A549 (cell line): Measurements from ENCODE around the gene ZNF607. TPM values are rescaled to one million over a fixed set of nuclear protein-coding genes. Genes with fewer than 3 reads are reported as not detected.
"Not testable (repeated sequence)": the region's sequence is repeated elsewhere in the genome, so short reads cannot be mapped to it uniquely, and the experiment has no call there.

Experiments
- ATAC-seq, 2 experiments: fragments of 200-7000 bp in 1 of 2; fragments of >200 bp in 1 of 2; cut with Nextera tagmentation in 1 of 2; cut with Tn5 transposase in 1 of 2; 3 replicates each; pipeline versions ENCODE4 v1.8.0 to v1.9.1; 2018 to 2020; ENCODE audit warnings: mild to moderate bottlenecking in 1 of 2, moderate library complexity in 1 of 2
- CTCF ChIA-PET: fragments of 300-600 bp; sonication (Branson Sonifier 250); formaldehyde crosslinking; extraction: SDS; loops from one replicate; lab custom pipeline; 2021; ENCODE audit warnings: antibody characterized with exemption, inconsistent platforms; lab: Yijun Ruan, JAX
- POLR2A ChIA-PET: fragments of 350-600 bp; formaldehyde crosslinking; extraction: SDS; loops from one replicate; lab custom pipeline; 2021; ENCODE audit warnings: antibody characterized with exemption, inconsistent platforms; lab: Yijun Ruan, JAX
- DNase-seq, 2 experiments: peaks; one replicate each; pipeline versions ENCODE4 v3.0.0 to v3.0.0-alpha.2; 2011 to 2016; ENCODE audit warnings: low read depth in 1 of 2, low spot score in 1 of 2
- FAIRE-seq: peaks from 2 replicates; lab custom pipeline; 2011; peaks lifted over from hg19 to GRCh38; lab: Jason Lieb, UNC
- H3K27ac ChIP-seq, 2 experiments: fragments of >200 bp; sonication (Bioruptor Twin); formaldehyde crosslinking; 3 replicates each; pipeline ENCODE4 v1.5.1; 2016 to 2017
- H3K4me1 ChIP-seq: fragments of >200 bp; sonication (Bioruptor Twin); formaldehyde crosslinking; 3 replicates; pipeline ENCODE4 v1.6.1; 2016
- H3K4me2 ChIP-seq: fragments of >200 bp; sonication (Bioruptor Twin); formaldehyde crosslinking; 3 replicates; pipeline ENCODE4 v1.6.1; 2016
- H3K4me3 ChIP-seq: fragments of >200 bp; sonication (Bioruptor Twin); formaldehyde crosslinking; 3 replicates; pipeline ENCODE4 v1.5.1; 2016
- H3K9me3 ChIP-seq: fragments of >200 bp; sonication (Bioruptor Twin); formaldehyde crosslinking; 3 replicates; pipeline ENCODE4 v1.6.1; 2016
- BHLHE40 ChIP-seq: IDR thresholded peaks from 2 replicates; pipeline ENCODE4 v1.6.1; 2012; ENCODE audit warnings: low read depth, low read length, inconsistent platforms
- CBX2 ChIP-seq: fragments of 200-600 bp; sonication (generic); IDR thresholded peaks from 2 replicates; pipeline ENCODE4 v1.6.1; 2016; ENCODE audit warnings: low read depth, mild to moderate bottlenecking, borderline replicate concordance
- CEBPB ChIP-seq, 2 experiments: fragments of >200 bp in 1 of 2; sonication (Bioruptor Twin) in 1 of 2; formaldehyde crosslinking in 1 of 2; IDR thresholded peaks; 2 replicates each; pipeline ENCODE4 v1.6.1; 2012 to 2016
- CHD2 ChIP-seq: fragments of 150-350 bp; IDR thresholded peaks from 2 replicates; pipeline ENCODE4 v1.6.1; 2014; ENCODE audit warnings: low read length; ENCODE audit not compliant: partially characterized antibody
- E2F6 ChIP-seq: IDR thresholded peaks from 2 replicates; pipeline ENCODE4 v1.6.1; 2012; ENCODE audit warnings: low read depth, borderline replicate concordance
- EHF ChIP-seq: fragments of 250-450 bp; sonication (Bioruptor Pico); IDR thresholded peaks from 2 replicates; pipeline ENCODE4 v1.5.0; 2020; ENCODE audit warnings: mild to moderate bottlenecking
- GATA3 ChIP-seq: IDR thresholded peaks from 2 replicates; pipeline ENCODE4 v1.6.1; 2012; ENCODE audit warnings: borderline replicate concordance
- HES2 ChIP-seq: fragments of >200 bp; sonication (Bioruptor Twin); formaldehyde crosslinking; IDR thresholded peaks from 2 replicates; pipeline ENCODE4 v1.6.1; 2016
- HEYL ChIP-seq: fragments of 250-450 bp; sonication (Bioruptor Pico); IDR thresholded peaks from 2 replicates; pipeline ENCODE4 v1.8.0; 2021; ENCODE audit warnings: mild to moderate bottlenecking, moderate library complexity
- HMGXB4 ChIP-seq: fragments of 250-450 bp; sonication (Bioruptor Pico); IDR thresholded peaks from 2 replicates; pipeline ENCODE4 v1.5.0; 2021; ENCODE audit warnings: mild to moderate bottlenecking, moderate library complexity, borderline replicate concordance
- JUN ChIP-seq, 2 experiments: fragments of >200 bp; sonication (Bioruptor Twin); formaldehyde crosslinking; IDR thresholded peaks; 2 replicates in 1 of 2; 3 replicates in 1 of 2; pipeline ENCODE4 v1.6.1; 2016 to 2017
- MAFK ChIP-seq: fragments of 450-650 bp; IDR thresholded peaks from 2 replicates; pipeline ENCODE4 v1.6.1; 2014; ENCODE audit not compliant: partially characterized antibody
- MAX ChIP-seq: IDR thresholded peaks from 2 replicates; pipeline ENCODE4 v1.6.1; 2012
- MYC ChIP-seq: IDR thresholded peaks from 2 replicates; pipeline ENCODE4 v1.6.1; 2012; ENCODE audit warnings: mild to moderate bottlenecking, inconsistent platforms, low read length, improper control_type of control experiment, borderline replicate concordance
- NPAS2 ChIP-seq: fragments of 250-450 bp; sonication (Bioruptor Pico); IDR thresholded peaks from 2 replicates; pipeline ENCODE4 v1.8.0; 2022; ENCODE audit warnings: mild to moderate bottlenecking, moderate library complexity, borderline replicate concordance
- RARB ChIP-seq: fragments of 250-450 bp; sonication (Bioruptor Pico); IDR thresholded peaks from 2 replicates; pipeline ENCODE4 v1.8.0; 2021; ENCODE audit warnings: mild to moderate bottlenecking, moderate library complexity
- SREBF2 ChIP-seq: fragments of 450-650 bp; IDR thresholded peaks from 2 replicates; pipeline ENCODE4 v1.6.1; 2014; ENCODE audit warnings: mild to moderate bottlenecking, moderate library complexity
- TFCP2L1 ChIP-seq: fragments of 250-450 bp; sonication (Bioruptor Pico); IDR thresholded peaks from 2 replicates; pipeline ENCODE4 v1.5.0; 2021; ENCODE audit warnings: mild to moderate bottlenecking
- ZC3H11A ChIP-seq: fragments of 450-650 bp; IDR thresholded peaks from 2 replicates; pipeline ENCODE4 v1.6.1; 2014; ENCODE audit warnings: antibody characterized with exemption, mild to moderate bottlenecking
- ZFP36 ChIP-seq: fragments of 450-650 bp; IDR thresholded peaks from 2 replicates; pipeline ENCODE4 v1.6.1; 2014; ENCODE audit warnings: borderline replicate concordance; ENCODE audit not compliant: partially characterized antibody
- ZNF302 ChIP-seq: fragments of 250-450 bp; sonication (Bioruptor Pico); IDR thresholded peaks from 2 replicates; pipeline ENCODE4 v1.9.0; 2021; ENCODE audit warnings: inconsistent platforms, mild to moderate bottlenecking, moderate library complexity
- WGBS: methylation state at CpG from one replicate; pipeline ENCODE4 v1.1.6; 2017; ENCODE audit errors: missing lambda C conversion rate; 5-methylcytosine and 5-hydroxymethylcytosine counted together
- polyA plus RNA-seq, 4 experiments: library from polyadenylated mRNA; depleted of rRNA in 3 of 4; stranded (reverse); fragments of >200 nt; fragmentation: RNase III in 1 of 4; extraction: RNeasy Plus Mini Kit Qiagen cat#74134 plus additional on column Dnase treatment in 1 of 4; gene quantifications; 2 replicates in 3 of 4; 3 replicates in 1 of 4; pipeline ENCODE4 v1.2.3, GENCODE V29; 2011 to 2017
- TF ChIP-seq, protein P1 (sequence below): IDR thresholded peaks from 2 replicates; pipeline ENCODE4 v1.6.1; 2012

ZNF607 gene
- polyA plus RNA-seq, 2 of the 4 experiments (the other 2 are of a cell fraction) = 5.8 to 5.9 TPM

GRCh38 chr19:37683520-37683919 is 36.0 kb downstream of the ZNF607 start:
- FAIRE-seq (no peak), DNase-seq (no peak), ATAC-seq (no peak)
- Histone ChIP-seq H3K4me3 (no peak overlapping the region), H3K27ac (no peak overlapping the region), H3K4me2 (no peak overlapping the region), H3K4me1 (no peaks in the 10 kb centered on the region), H3K9me3 (peaks cover 80% of the 10 kb centered on the region)
- WGBS = 11% methylated on average over 3 of the region's 3 CpGs
- ChIA-PET CTCF (interaction anchor here (0.7 kb wide), 1 partner anchor 351 kb away, joined by 3 read pairs; no protein-coding TSS in a partner anchor), POLR2A (no interaction called here)
- TF ChIP-seq E2F6 (no peak), MAFK (no peak), HEYL (CRISPR knock-in tag) (no peak), ZC3H11A (no peak), ZFP36 (no peak), HMGXB4 (no peak), MYC (no peak), EHF (CRISPR knock-in tag) (no peak), GATA3 (no peak), TFCP2L1 (CRISPR knock-in tag) (no peak), CBX2 (no peak), CHD2 (no peak), JUN (IDR thresholded peaks at IDR 0.05) (no peak), BHLHE40 (no peak), HES2 (no peak), SREBF2 (no peak), NPAS2 (CRISPR knock-in tag) (no peak), RARB (CRISPR knock-in tag) (no peak)
- TF ChIP-seq, protein P1, sequence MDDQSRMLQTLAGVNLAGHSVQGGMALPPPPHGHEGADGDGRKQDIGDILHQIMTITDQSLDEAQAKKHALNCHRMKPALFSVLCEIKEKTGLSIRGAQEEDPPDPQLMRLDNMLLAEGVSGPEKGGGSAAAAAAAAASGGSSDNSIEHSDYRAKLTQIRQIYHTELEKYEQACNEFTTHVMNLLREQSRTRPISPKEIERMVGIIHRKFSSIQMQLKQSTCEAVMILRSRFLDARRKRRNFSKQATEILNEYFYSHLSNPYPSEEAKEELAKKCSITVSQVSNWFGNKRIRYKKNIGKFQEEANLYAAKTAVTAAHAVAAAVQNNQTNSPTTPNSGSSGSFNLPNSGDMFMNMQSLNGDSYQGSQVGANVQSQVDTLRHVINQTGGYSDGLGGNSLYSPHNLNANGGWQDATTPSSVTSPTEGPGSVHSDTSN = no peak

DNA sequence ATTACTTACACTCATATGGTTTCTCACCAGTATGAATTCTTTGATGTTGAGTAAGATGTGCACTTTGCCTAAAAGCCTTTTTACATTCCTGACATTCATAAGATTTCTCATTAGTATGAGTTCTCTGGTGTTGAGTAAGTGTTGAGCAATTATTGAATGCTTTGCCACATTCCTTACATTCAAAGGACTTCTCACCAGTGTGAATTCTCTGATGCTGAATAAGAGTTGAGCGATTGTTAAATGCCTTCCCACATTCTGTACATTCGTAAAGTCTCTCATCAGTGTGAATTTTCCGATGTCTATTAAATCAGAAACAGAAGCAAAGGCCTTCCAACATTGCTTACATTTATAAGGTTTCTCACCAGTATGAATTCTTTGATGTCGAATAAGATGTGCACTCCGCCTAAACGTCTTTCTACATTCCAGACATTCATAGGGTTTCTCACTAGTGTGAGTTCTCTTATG is 50.1 kb downstream of the ZNF607 start:
- H3K27ac ChIP-seq = no peak overlapping the region
- CTCF ChIA-PET = interaction anchor here (0.6 kb wide), 1 partner anchor 104 kb away, joined by 3 read pairs; no protein-coding TSS in a partner anchor
- H3K9me3 ChIP-seq = peaks cover 99% of the 10 kb centered on the region
- no peaks in the 10 kb centered on the region for H3K4me1 ChIP-seq
- H3K4me2 ChIP-seq = no peak overlapping the region
- 22% methylated on average over 6 of the region's 6 CpGs for WGBS
- no peak for ATAC-seq
- FAIRE-seq = peak; percentile 95
- DNase-seq = no peak
- H3K4me3 ChIP-seq = no peak overlapping the region
- POLR2A ChIA-PET = no interaction called here
- TF ChIP-seq GATA3 (peak; percentile 15; the same call in 1 of the 2 replicates), MAX (no peak), CEBPB (IDR thresholded peaks at IDR 0.05) (peak in 1 of 2 experiments; percentile 6; a peak in 1 of 4 replicates), HES2 (peak; percentile 33; the same call in 1 of the 2 replicates), ZNF302 (CRISPR knock-in tag) (no peak)

- CTCF ChIA-PET = interaction anchor here (0.6 to 2.2 kb wide), 5 partner anchors 9 to 922 kb away, joined by 3 to 8 read pairs (median 3); partner anchors contain the start of genes PPP1R14A and ZNF573
- peaks cover 74% of the 10 kb centered on the region for H3K9me3 ChIP-seq
- POLR2A ChIA-PET, H3K27ac ChIP-seq, H3K4me3 ChIP-seq, H3K4me2 ChIP-seq, H3K4me1 ChIP-seq, ATAC-seq, DNase-seq, FAIRE-seq: not testable (repeated sequence)
- 58% methylated on average over 8 of the region's 8 CpGs for WGBS
Measured at GRCh38 chr19:37657157-37657556, 62.4 kb downstream of the ZNF607 start.
